ENCODE data around the gene BRINP1. TPM values are rescaled to one million over a fixed set of nuclear protein-coding genes. Genes with fewer than 3 reads are reported as not detected.

The BRINP1 gene
- polyA plus RNA-seq, 1 donor, result 0.12 TPM

DNA sequence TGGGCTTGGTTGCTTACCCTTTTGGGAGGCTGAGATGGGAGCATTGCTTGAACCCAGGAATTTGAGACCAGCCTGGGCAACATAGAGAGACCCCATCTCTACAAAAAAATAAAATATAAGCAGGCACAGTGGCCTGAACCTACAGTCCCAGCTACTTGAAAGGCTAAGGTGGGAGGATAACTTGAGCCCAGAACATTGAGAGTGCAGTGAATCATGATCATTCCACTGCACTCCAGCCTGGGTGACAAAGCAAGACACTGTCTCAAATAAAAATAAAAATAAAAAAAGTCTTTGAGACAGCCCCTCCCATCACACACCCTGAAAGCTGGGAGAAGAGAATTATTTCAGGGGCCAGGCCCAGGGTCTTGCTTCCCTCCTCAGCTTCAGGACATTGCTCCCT, 251.8 kb downstream of the BRINP1 start:
- no peak for DNase-seq

Data from hindlimb muscle (tissue), 1 donor.